IMR-90 (cell line): ENCODE measurements around the gene CCDC116. TPM values are rescaled to one million over a fixed set of nuclear protein-coding genes. Genes with fewer than 3 reads are reported as not detected.

Experiments used
- MXI1 ChIP-seq: IDR thresholded peaks from 2 replicates; pipeline ENCODE4 v1.6.1; 2012; ENCODE audit warnings: low read depth, mild to moderate bottlenecking, low read length, moderate library complexity, borderline replicate concordance
- polyA plus RNA-seq, 3 experiments: library from polyadenylated mRNA; depleted of rRNA; stranded (reverse); fragments of >200 nt; gene quantifications; 2 replicates each; pipeline ENCODE4 v1.2.3, GENCODE V29; 2012; ENCODE audit warnings: low replicate concordance in 1 of 3
- total RNA-seq: library from RNA; depleted of rRNA; stranded (reverse); fragments of >200 nt; gene quantifications from 2 replicates; pipeline ENCODE4 v1.2.3, GENCODE V29; 2012
- TF ChIP-seq, protein P1 (sequence below): fragments of 150-350 bp; IDR thresholded peaks from 2 replicates; pipeline ENCODE4 v1.6.1; 2017; ENCODE audit warnings: mild to moderate bottlenecking, antibody characterized with exemption, low read length, low read depth

CCDC116 gene
- total and polyA plus RNA-seq, 2 of the 4 experiments (the other 2 are of a cell fraction) = under 0.01 to 0.27 TPM

GRCh38 chr22:21641789-21642583 lies 9.4 kb downstream of the CCDC116 start, which contains the start of gene SDF2L1 (continued):
- TF ChIP-seq, protein P1, sequence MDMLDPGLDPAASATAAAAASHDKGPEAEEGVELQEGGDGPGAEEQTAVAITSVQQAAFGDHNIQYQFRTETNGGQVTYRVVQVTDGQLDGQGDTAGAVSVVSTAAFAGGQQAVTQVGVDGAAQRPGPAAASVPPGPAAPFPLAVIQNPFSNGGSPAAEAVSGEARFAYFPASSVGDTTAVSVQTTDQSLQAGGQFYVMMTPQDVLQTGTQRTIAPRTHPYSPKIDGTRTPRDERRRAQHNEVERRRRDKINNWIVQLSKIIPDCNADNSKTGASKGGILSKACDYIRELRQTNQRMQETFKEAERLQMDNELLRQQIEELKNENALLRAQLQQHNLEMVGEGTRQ = no peak; the same call in 1 of the 2 replicates
- TF ChIP-seq MXI1 = 0 out of 2 replicates have a peak, but pooled peaks have one; percentile 8
